Measurements from ENCODE around the gene GRID2. TPM values are rescaled to one million over a fixed set of nuclear protein-coding genes. Genes with fewer than 3 reads are reported as not detected.

The GRID2 gene
- total RNA-seq, 1 donor from 2014 or later: 0.05 TPM

DNA sequence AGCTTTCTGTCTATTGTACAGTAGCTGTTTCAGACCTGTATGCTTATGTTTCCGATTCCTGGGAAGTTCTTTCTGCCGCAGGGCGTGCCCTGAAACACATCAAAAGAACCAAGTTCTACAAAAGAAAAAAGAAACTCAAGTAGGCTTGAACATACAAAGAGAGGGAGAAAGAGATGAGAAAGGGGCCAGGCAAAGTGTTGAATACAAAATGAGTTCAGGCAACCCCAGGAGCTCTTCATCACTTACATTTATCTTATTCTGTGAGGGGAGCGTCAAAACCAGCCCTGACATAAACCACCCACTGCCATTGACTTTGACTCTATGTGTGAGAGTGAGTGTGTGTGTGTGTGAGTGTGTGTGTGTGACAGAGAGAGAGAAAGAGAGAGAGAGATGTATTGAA is 1498.3 kb downstream of the GRID2 start:
- DNase-seq (ENCODE audit: low spot score): no peak

DNA sequence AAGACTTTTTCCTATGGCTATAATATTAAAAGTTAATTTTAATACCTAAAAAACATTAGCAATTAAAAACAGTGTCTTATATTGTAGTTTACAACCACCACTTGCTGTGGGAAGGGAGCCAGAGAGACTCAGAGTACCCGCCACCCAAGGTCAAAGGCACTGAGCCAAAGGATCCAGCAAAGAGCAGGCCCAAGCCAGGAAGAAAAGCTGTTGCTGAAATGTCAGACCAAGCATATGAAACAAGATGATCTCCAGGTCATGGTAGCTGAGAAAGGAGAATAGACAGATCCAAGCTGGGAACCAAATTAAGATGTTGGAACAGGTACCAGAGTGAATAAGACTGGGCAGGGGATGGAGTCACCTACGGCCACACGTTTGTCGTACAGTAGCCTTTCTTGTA is 1506.0 kb downstream of the GRID2 start:
- DNase-seq (ENCODE audit: low spot score): no peak

DNA sequence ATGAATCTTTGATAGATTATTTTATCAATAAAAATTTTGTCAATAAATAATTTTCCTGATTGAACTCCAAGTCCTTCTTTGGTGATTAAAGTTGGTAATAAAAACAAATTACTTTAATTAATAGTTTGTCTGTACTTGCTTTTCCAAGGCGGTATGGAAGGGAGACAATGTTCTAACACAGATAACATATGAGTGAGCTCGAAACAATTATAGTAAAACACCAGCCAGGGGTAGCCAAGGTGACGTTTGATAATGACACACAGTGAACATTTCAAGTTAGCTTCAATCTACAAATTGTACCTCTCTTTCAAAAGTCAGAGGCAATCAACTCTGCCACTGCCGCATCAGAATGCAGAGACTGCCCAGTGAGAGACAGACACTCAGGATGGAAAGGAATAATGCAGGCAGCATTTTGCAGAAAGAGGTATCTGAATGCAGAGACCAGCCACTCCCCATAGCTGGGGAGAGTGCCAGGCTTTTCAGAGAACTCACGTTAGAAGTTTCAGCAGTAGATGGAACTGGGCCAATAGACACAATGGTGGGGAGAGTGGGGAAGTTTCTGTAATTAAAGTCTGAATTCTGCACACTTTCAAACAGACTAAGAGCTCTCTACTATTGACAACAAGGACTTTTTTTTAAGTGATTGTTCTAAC is 1506.7 kb downstream of the GRID2 start:
- DNase-seq (ENCODE audit: low spot score): no peak

DNA sequence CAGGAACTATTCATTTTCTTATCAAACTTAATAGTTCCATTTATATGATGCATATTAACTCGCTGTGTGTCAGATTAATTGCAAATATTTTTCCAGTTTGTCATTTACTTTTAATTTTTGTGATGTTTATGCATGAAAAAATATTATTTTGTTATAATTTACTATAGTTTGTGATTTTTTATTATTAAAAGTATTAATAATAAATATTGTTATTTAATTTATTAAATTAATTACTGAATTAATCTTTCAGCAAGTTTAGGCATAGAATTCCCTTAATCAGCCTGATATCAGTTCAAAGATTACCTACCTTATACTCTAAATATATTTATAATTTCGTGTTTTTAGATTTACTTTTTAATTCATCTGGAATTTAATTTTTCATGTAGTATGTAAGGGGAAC is 1509.3 kb downstream of the GRID2 start:
- no peak for DNase-seq (ENCODE audit: low spot score)

DNA sequence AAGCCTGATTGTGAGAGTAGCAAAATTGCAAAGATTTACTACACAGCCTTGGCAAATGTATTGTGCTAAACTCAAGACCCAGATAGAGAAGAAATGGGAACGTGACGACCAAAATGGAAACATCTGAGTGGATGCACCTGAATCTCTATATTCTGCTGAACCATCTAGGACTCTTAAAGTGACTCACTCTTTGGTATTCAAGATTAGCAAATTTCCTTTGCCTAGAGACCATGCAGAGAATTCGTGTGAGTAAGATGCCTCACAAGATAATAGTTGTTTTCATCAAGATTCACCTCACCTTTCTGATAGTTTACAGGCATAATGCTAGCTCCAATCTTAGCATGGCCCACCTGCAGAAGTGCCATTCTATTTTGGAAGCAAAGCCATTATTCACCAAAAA is 1510.4 kb downstream of the GRID2 start:
- no peak for DNase-seq (ENCODE audit: low spot score)

DNA sequence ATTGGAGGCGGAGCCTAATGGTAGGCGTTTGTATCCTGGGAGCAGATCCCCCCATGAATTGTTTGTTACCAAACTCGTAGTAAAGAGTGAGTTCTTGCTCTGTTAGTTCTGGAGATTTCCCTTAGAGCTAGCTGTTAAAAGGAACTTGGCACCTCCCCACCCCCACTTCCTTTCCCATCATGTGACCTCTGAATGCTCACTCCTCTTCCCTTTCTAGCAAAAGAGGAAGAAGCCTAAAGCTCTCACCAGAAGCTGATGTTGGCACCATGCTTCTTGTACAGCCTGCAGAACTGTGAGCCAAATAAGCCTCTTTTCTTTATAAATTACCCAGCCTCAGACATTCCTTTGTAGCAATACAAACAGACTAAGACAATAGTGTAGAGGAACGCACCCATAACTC is 1511.0 kb downstream of the GRID2 start:
- no peak for DNase-seq (ENCODE audit: low spot score)

All from ureter (tissue), 1 donor.